H9 (cell line): ENCODE measurements around the gene FAM163B. TPM values are rescaled to one million over a fixed set of nuclear protein-coding genes. Genes with fewer than 3 reads are reported as not detected.

Experiments
- DNase-seq: peaks from one replicate; pipeline ENCODE4 v3.0.0-alpha.2; 2017
- H2AFZ ChIP-seq: one replicate; pipeline ENCODE4 v1.6.1; 2013; ENCODE audit warnings: mild to moderate bottlenecking, low read length, control low read depth, moderate library complexity
- H2AK5ac ChIP-seq: 2 replicates; pipeline ENCODE4 v1.6.1; 2013; ENCODE audit warnings: low read length, control low read depth, mixed read lengths; ENCODE audit not compliant: insufficient read length
- H2BK120ac ChIP-seq: one replicate; pipeline ENCODE4 v1.6.1; 2013; ENCODE audit warnings: low read depth, mild to moderate bottlenecking, low read length, control low read depth, inconsistent platforms; ENCODE audit not compliant: poor library complexity, severe bottlenecking
- H2BK12ac ChIP-seq: 2 replicates; pipeline ENCODE4 v1.6.1; 2013; ENCODE audit warnings: low read length, control low read depth, mixed read lengths, low read depth; ENCODE audit not compliant: insufficient read length
- H2BK15ac ChIP-seq: 2 replicates; pipeline ENCODE4 v1.6.1; 2013; ENCODE audit warnings: low read depth, low read length, control low read depth
- H2BK20ac ChIP-seq: one replicate; pipeline ENCODE4 v1.6.1; 2013; ENCODE audit warnings: low read depth, mild to moderate bottlenecking, low read length, control low read depth, inconsistent platforms; ENCODE audit not compliant: poor library complexity, severe bottlenecking
- H2BK5ac ChIP-seq: 2 replicates; pipeline ENCODE4 v1.6.1; 2013; ENCODE audit warnings: low read length, control low read depth, mixed read lengths; ENCODE audit not compliant: insufficient read length
- H3K14ac ChIP-seq: 2 replicates; pipeline ENCODE4 v1.6.1; 2013; ENCODE audit warnings: low read length, control low read depth; ENCODE audit not compliant: insufficient read depth
- H3K18ac ChIP-seq: 2 replicates; pipeline ENCODE4 v1.6.1; 2013; ENCODE audit warnings: low read depth, mild to moderate bottlenecking, mixed read lengths, low read length, control low read depth; ENCODE audit not compliant: insufficient read length
- H3K23ac ChIP-seq: 2 replicates; pipeline ENCODE4 v1.6.1; 2013; ENCODE audit warnings: low read length, control low read depth, mixed read lengths, low read depth; ENCODE audit not compliant: insufficient read length
- H3K23me2 ChIP-seq: 2 replicates; pipeline ENCODE4 v1.6.1; 2013; ENCODE audit warnings: low read depth, mild to moderate bottlenecking, mixed read lengths, low read length, control low read depth; ENCODE audit not compliant: insufficient read length, poor library complexity, severe bottlenecking
- H3K27ac ChIP-seq: 2 replicates; pipeline ENCODE4 v1.5.1; 2013; ENCODE audit warnings: low read length, control low read depth, mixed read lengths, low read depth; ENCODE audit not compliant: insufficient read length
- H3K27me3 ChIP-seq: 2 replicates; pipeline ENCODE4 v1.6.1; 2013; ENCODE audit warnings: low read length, control low read depth, inconsistent platforms; ENCODE audit not compliant: insufficient read depth
- H3K4ac ChIP-seq: 2 replicates; pipeline ENCODE4 v1.6.1; 2013; ENCODE audit warnings: low read depth, mild to moderate bottlenecking, control low read depth, inconsistent platforms, low read length, moderate library complexity
- H3K4me1 ChIP-seq: 2 replicates; pipeline ENCODE4 v1.6.1; 2013; ENCODE audit warnings: low read length, control low read depth, inconsistent platforms; ENCODE audit not compliant: insufficient read depth
- H3K4me2 ChIP-seq: 2 replicates; pipeline ENCODE4 v1.6.1; 2013; ENCODE audit warnings: low read length, control low read depth, mixed read lengths; ENCODE audit not compliant: insufficient read length, insufficient read depth
- H3K56ac ChIP-seq: 2 replicates; pipeline ENCODE4 v1.6.1; 2013; ENCODE audit warnings: low read depth, mild to moderate bottlenecking, mixed read lengths, low read length, control low read depth; ENCODE audit not compliant: insufficient read length
- H3K79me1 ChIP-seq: 2 replicates; pipeline ENCODE4 v1.6.1; 2013; ENCODE audit warnings: low read depth, mild to moderate bottlenecking, moderate library complexity, low read length, control low read depth, inconsistent platforms; ENCODE audit not compliant: insufficient read depth, poor library complexity, severe bottlenecking
- H3K79me2 ChIP-seq: 2 replicates; pipeline ENCODE4 v1.6.1; 2013; ENCODE audit warnings: low read length, control low read depth, inconsistent platforms; ENCODE audit not compliant: insufficient read depth
- H3K9ac ChIP-seq: 2 replicates; pipeline ENCODE4 v1.6.1; 2013; ENCODE audit warnings: low read length, control low read depth, mixed read lengths; ENCODE audit not compliant: insufficient read length; ENCODE audit errors: extremely low read depth
- H3K9me3 ChIP-seq: one replicate; pipeline ENCODE4 v1.6.1; 2013; ENCODE audit warnings: low read depth, low read length, inconsistent platforms; ENCODE audit not compliant: control insufficient read depth
- H3T11ph ChIP-seq: one replicate; pipeline ENCODE4 v1.6.1; 2013; ENCODE audit warnings: mild to moderate bottlenecking, low read length, control low read depth, inconsistent platforms
- H4K20me1 ChIP-seq: one replicate; pipeline ENCODE4 v1.6.1; 2013; ENCODE audit not compliant: control insufficient read depth, insufficient read length, insufficient read depth
- H4K5ac ChIP-seq: 2 replicates; pipeline ENCODE4 v1.6.1; 2013; ENCODE audit warnings: low read depth, mild to moderate bottlenecking, mixed read lengths, low read length, control low read depth; ENCODE audit not compliant: insufficient read length
- H4K8ac ChIP-seq: replicated peaks from 2 replicates; pipeline ENCODE4 v1.6.1; 2013; ENCODE audit warnings: low read length, control low read depth, mixed read lengths, low read depth; ENCODE audit not compliant: insufficient read length
- H4K91ac ChIP-seq: 2 replicates; pipeline ENCODE4 v1.6.1; 2013; ENCODE audit warnings: low read depth, mild to moderate bottlenecking, moderate library complexity, mixed read lengths, low read length, control low read depth; ENCODE audit not compliant: insufficient read length
- H3K27ac Mint-ChIP-seq, 3 experiments: 2 replicates in 2 of 3; 3 replicates in 1 of 3; pipeline ENCODE4 v1.8.0; 2020 to 2021; ENCODE audit warnings: mixed read lengths in 3 of 3, mild to moderate bottlenecking in 1 of 3, moderate library complexity in 1 of 3
- H3K27me3 Mint-ChIP-seq: 2 replicates; pipeline ENCODE4 v1.8.0; 2021; ENCODE audit warnings: low read depth, mild to moderate bottlenecking, moderate library complexity, mixed read lengths
- H3K36me3 Mint-ChIP-seq, 3 experiments: 2 replicates in 2 of 3; 3 replicates in 1 of 3; pipeline ENCODE4 v1.8.0; 2020 to 2021; ENCODE audit warnings: low read depth in 3 of 3, mixed read lengths in 3 of 3; ENCODE audit not compliant: insufficient read depth in 1 of 3
- H3K4me1 Mint-ChIP-seq, 2 experiments: 2 replicates each; pipeline ENCODE4 v1.8.0; 2020; ENCODE audit warnings: mixed read lengths in 2 of 2
- H3K4me3 Mint-ChIP-seq, 2 experiments: 2 replicates in 1 of 2; 3 replicates in 1 of 2; pipeline ENCODE4 v1.8.0; 2020 to 2021; ENCODE audit warnings: mild to moderate bottlenecking in 2 of 2, mixed read lengths in 2 of 2, moderate library complexity in 1 of 2
- H3K9me3 Mint-ChIP-seq, 2 experiments: 2 replicates in 1 of 2; 3 replicates in 1 of 2; pipeline ENCODE4 v1.8.0; 2020; ENCODE audit warnings: mild to moderate bottlenecking in 2 of 2, mixed read lengths in 2 of 2, moderate library complexity in 1 of 2
- WGBS: extraction: QIAGEN DNeasy Blood & Tissue Kit; methylation state at CpG from one replicate; pipeline ENCODE4 v1.1.7; 2013; ENCODE audit warnings: missing lambda C conversion rate, low lambda C conversion rate, mixed read lengths; ENCODE audit not compliant: insufficient read length; ENCODE audit errors: extremely low coverage; 5-methylcytosine and 5-hydroxymethylcytosine counted together
- total RNA-seq: library from RNA; stranded (reverse); gene quantifications from 2 replicates; pipeline ENCODE4 v1.2.1, GENCODE V29; 2021
- TF ChIP-seq, protein P1 (sequence below): fragments of 200-600 bp; sonication (generic); conservative IDR thresholded peaks from 3 replicates; pipeline ENCODE4 v1.8.0; 2021; ENCODE audit warnings: antibody characterized with exemption, mild to moderate bottlenecking

The FAM163B gene
- total RNA-seq, 1 experiment from 2014 or later, result 0.39 TPM

DNA sequence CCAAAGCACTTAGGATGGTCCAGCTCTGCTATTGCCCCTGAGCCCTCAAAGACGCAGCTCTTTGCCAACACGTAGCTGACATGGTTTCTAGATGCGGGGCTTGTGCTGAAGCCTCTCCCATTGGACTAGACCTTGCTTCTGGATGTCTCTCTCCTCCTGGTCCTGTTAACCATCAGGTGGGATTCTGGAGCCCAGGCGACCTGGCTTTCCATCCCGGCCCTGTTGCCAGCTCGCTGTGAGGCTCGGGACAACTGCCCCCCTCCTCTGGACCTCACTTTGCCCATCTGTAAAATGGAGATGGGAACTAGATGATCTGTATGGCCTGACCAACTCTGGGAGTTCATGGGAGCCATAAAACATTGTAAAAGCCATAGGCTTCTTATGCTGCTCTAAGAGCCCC is 31.0 kb upstream of the FAM163B start:
- H4K5ac ChIP-seq, result no peak overlapping the region
- no peak overlapping the region for H3K9ac ChIP-seq
- no peak overlapping the region for H3T11ph ChIP-seq
- no peak overlapping the region for H3K23ac ChIP-seq
- peaks cover 5% of the 10 kb centered on the region for H3K27me3 Mint-ChIP-seq
- no peaks in the 10 kb centered on the region for H3K36me3 Mint-ChIP-seq
- no peak overlapping the region for H2BK5ac ChIP-seq
- no peak overlapping the region for H2BK15ac ChIP-seq
- H3K79me1 ChIP-seq, result no peaks in the 10 kb centered on the region
- no peak overlapping the region for H2BK12ac ChIP-seq
- no peak overlapping the region for H3K4ac ChIP-seq
- no peaks in the 10 kb centered on the region for H3K27me3 ChIP-seq
- H3K27ac ChIP-seq, result no peak overlapping the region
- H3K14ac ChIP-seq, result peak overlapping the region; percentile 12; the same call in 1 of the 2 replicates
- no peak overlapping the region for H2BK20ac ChIP-seq
- H3K56ac ChIP-seq, result no peak overlapping the region
- no peak overlapping the region for H3K27ac Mint-ChIP-seq
- no peak overlapping the region for H2AFZ ChIP-seq
- H3K23me2 ChIP-seq, result no peaks in the 10 kb centered on the region
- H2BK120ac ChIP-seq, result no peak overlapping the region
- H3K79me2 ChIP-seq, result no peaks in the 10 kb centered on the region
- DNase-seq, result no peak
- H3K4me2 ChIP-seq, result no peak overlapping the region
- no peaks in the 10 kb centered on the region for H3K9me3 ChIP-seq
- peaks cover 20 to 27% of the 10 kb centered on the region in 2 experiments for H3K4me1 Mint-ChIP-seq
- TF ChIP-seq, protein P1, sequence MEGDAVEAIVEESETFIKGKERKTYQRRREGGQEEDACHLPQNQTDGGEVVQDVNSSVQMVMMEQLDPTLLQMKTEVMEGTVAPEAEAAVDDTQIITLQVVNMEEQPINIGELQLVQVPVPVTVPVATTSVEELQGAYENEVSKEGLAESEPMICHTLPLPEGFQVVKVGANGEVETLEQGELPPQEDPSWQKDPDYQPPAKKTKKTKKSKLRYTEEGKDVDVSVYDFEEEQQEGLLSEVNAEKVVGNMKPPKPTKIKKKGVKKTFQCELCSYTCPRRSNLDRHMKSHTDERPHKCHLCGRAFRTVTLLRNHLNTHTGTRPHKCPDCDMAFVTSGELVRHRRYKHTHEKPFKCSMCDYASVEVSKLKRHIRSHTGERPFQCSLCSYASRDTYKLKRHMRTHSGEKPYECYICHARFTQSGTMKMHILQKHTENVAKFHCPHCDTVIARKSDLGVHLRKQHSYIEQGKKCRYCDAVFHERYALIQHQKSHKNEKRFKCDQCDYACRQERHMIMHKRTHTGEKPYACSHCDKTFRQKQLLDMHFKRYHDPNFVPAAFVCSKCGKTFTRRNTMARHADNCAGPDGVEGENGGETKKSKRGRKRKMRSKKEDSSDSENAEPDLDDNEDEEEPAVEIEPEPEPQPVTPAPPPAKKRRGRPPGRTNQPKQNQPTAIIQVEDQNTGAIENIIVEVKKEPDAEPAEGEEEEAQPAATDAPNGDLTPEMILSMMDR, result no peak
- no peak overlapping the region for H3K18ac ChIP-seq
- H3K4me3 Mint-ChIP-seq, result no peak overlapping the region
- no peaks in the 10 kb centered on the region for H3K9me3 Mint-ChIP-seq
- no peaks in the 10 kb centered on the region; the same call in 1 of the 2 replicates for H3K4me1 ChIP-seq
- no peak overlapping the region for H4K8ac ChIP-seq
- H4K91ac ChIP-seq, result no peak overlapping the region
- no CpG with 5 or more reads among the region's 7 CpGs for WGBS
- no peak overlapping the region for H2AK5ac ChIP-seq
- H4K20me1 ChIP-seq, result no peaks in the 10 kb centered on the region
